GM18867 (cell line): ENCODE measurements around the gene MAN2A2.

Source experiments
- ATAC-seq: cut with Tn5 transposase; IDR thresholded peaks from one replicate; pipeline ENCODE4 v1.9.1; 2021; ENCODE audit warnings: mild to moderate bottlenecking, moderate library complexity; ENCODE audit not compliant: unreplicated experiment

Gene MAN2A2

GRCh38 chr15:90902840-90903732 lies at the start of gene MAN2A2:
TSS of gene MAN2A2 (plus strand) at chr15:90903302. CDS start at chr15:90904208, 906 bp downstream.
- peak; percentile 49 for ATAC-seq

GRCh38 chr15:90855139-90855538 lies 48.0 kb upstream of the MAN2A2 start:
- no peak for ATAC-seq

- no peak for ATAC-seq
Observed at GRCh38 chr15:90857337-90857736, 45.8 kb upstream of the MAN2A2 start.

- ATAC-seq: no peak
Observed at GRCh38 chr15:90857883-90858443, 45.1 kb upstream of the MAN2A2 start.

GRCh38 chr15:90859234-90860131 lies 43.6 kb upstream of the MAN2A2 start:
- no peak for ATAC-seq

GRCh38 chr15:90860450-90860849 lies 42.7 kb upstream of the MAN2A2 start:
- ATAC-seq: no peak

- ATAC-seq: no peak
Observed at GRCh38 chr15:90860942-90861675, 42.0 kb upstream of the MAN2A2 start.

GRCh38 chr15:90862487-90862886 lies 40.6 kb upstream of the MAN2A2 start:
- ATAC-seq: no peak

- ATAC-seq: no peak
Observed at GRCh38 chr15:90862964-90863778, 39.9 kb upstream of the MAN2A2 start.

GRCh38 chr15:90863987-90864386 lies 39.1 kb upstream of the MAN2A2 start:
- no peak for ATAC-seq

- ATAC-seq: no peak
Observed at GRCh38 chr15:90864507-90864906, 38.6 kb upstream of the MAN2A2 start.

- ATAC-seq: no peak
Observed at GRCh38 chr15:90865702-90866101, 37.4 kb upstream of the MAN2A2 start.

GRCh38 chr15:90866161-90866715 lies 36.9 kb upstream of the MAN2A2 start:
- ATAC-seq: no peak

- no peak for ATAC-seq
Observed at GRCh38 chr15:90866800-90867199, 36.3 kb upstream of the MAN2A2 start.

- no peak for ATAC-seq
Observed at GRCh38 chr15:90868261-90868689, 34.8 kb upstream of the MAN2A2 start, which contains the start of gene FURIN. TSS of gene FURIN (plus strand) at chr15:90868588. CDS start at chr15:90875741, 7,153 bp downstream.

- no peak for ATAC-seq
Observed at GRCh38 chr15:90869140-90869541, 34.0 kb upstream of the MAN2A2 start.

GRCh38 chr15:90869601-90870353 lies 33.3 kb upstream of the MAN2A2 start:
- ATAC-seq: no peak

GRCh38 chr15:90870354-90871138 lies 32.6 kb upstream of the MAN2A2 start:
- ATAC-seq: no peak
